Liver (tissue), 9 donors: ENCODE measurements around the gene DIAPH3. TPM values are rescaled to one million over a fixed set of nuclear protein-coding genes. Genes with fewer than 3 reads are reported as not detected.

Experiments
- DNase-seq: peaks from one replicate; pipeline ENCODE4 v3.0.0-alpha.2; 2017; ENCODE audit warnings: low spot score
- H3K27ac ChIP-seq, 2 donors: one replicate each; pipeline ENCODE4 v1.7.0; 2013; ENCODE audit warnings: inconsistent platforms in 2 of 2, low read length in 2 of 2, control low read depth in 1 of 2, low read depth in 1 of 2, mild to moderate bottlenecking in 1 of 2
- H3K27me3 ChIP-seq, 4 donors: one replicate each; pipeline versions ENCODE4 v1.6.1 to v1.7.0; 2013; ENCODE audit warnings: low read length in 3 of 4, inconsistent platforms in 1 of 4, mild to moderate bottlenecking in 1 of 4, moderate library complexity in 1 of 4; ENCODE audit not compliant: control insufficient read depth in 4 of 4, insufficient read depth in 4 of 4
- H3K36me3 ChIP-seq, 4 donors: one replicate each; pipeline versions ENCODE4 v1.6.1 to v1.7.0; 2013; ENCODE audit warnings: low read length in 3 of 4, mild to moderate bottlenecking in 3 of 4, low read depth in 1 of 4, moderate library complexity in 1 of 4; ENCODE audit not compliant: control insufficient read depth in 4 of 4, insufficient read depth in 3 of 4
- H3K4me1 ChIP-seq, 4 donors: one replicate each; pipeline versions ENCODE4 v1.6.1 to v1.7.0; 2013; ENCODE audit warnings: low read length in 3 of 4, mild to moderate bottlenecking in 3 of 4, moderate library complexity in 1 of 4; ENCODE audit not compliant: control insufficient read depth in 4 of 4, insufficient read depth in 4 of 4
- H3K4me3 ChIP-seq, 3 donors: one replicate each; pipeline versions ENCODE4 v1.6.1 to v1.7.0; 2013; ENCODE audit warnings: low read length in 3 of 3, control low read depth in 1 of 3, low read depth in 1 of 3, mild to moderate bottlenecking in 1 of 3
- H3K9ac ChIP-seq, 2 donors: one replicate each; pipeline ENCODE4 v1.7.0; 2013; ENCODE audit warnings: low read length in 2 of 2, mild to moderate bottlenecking in 2 of 2, moderate library complexity in 2 of 2, control low read depth in 1 of 2, low read depth in 1 of 2
- H3K9me3 ChIP-seq, 4 donors: one replicate each; pipeline versions ENCODE4 v1.6.1 to v1.7.0; 2013; ENCODE audit warnings: low read length in 3 of 4; ENCODE audit not compliant: control insufficient read depth in 4 of 4
- CTCF ChIP-seq: fragments of 150-350 bp; IDR thresholded peaks from 2 replicates; pipeline ENCODE4 v1.5.1; 2017; ENCODE audit warnings: improper control_type of control experiment, low read depth, low read length; ENCODE audit not compliant: missing input control
- EGR1 ChIP-seq, 2 donors: IDR thresholded peaks; 2 replicates each; pipeline ENCODE4 v1.6.1; 2016 to 2018; ENCODE audit warnings: antibody characterized with exemption in 2 of 2, low read depth in 2 of 2
- FOXA1 ChIP-seq: IDR thresholded peaks from 2 replicates; pipeline ENCODE4 v1.6.1; 2016; ENCODE audit warnings: antibody characterized with exemption
- HNF4A ChIP-seq, 2 donors: conservative IDR thresholded peaks; 2 replicates each; pipeline ENCODE4 v1.6.1; 2016; ENCODE audit warnings: antibody characterized with exemption in 2 of 2, mild to moderate bottlenecking in 2 of 2
- JUND ChIP-seq, 2 donors: IDR thresholded peaks; 2 replicates each; pipeline ENCODE4 v1.6.1; 2016; ENCODE audit warnings: antibody characterized with exemption in 2 of 2
- NR2F2 ChIP-seq: IDR thresholded peaks from 2 replicates; pipeline ENCODE4 v1.6.1; 2016; ENCODE audit warnings: antibody characterized with exemption
- REST ChIP-seq: IDR thresholded peaks from 2 replicates; pipeline ENCODE4 v1.6.1; 2016; ENCODE audit warnings: antibody characterized with exemption, mild to moderate bottlenecking
- RXRA ChIP-seq, 2 donors: IDR thresholded peaks; 2 replicates each; pipeline ENCODE4 v1.6.1; 2017 to 2018; ENCODE audit warnings: antibody characterized with exemption in 2 of 2, mild to moderate bottlenecking in 1 of 2
- SP1 ChIP-seq: IDR thresholded peaks from 2 replicates; pipeline ENCODE4 v1.6.1; 2018; ENCODE audit warnings: antibody characterized with exemption, mild to moderate bottlenecking
- TAF1 ChIP-seq: conservative IDR thresholded peaks from 2 replicates; pipeline ENCODE4 v1.6.1; 2016; ENCODE audit warnings: antibody characterized with exemption, mild to moderate bottlenecking
- YY1 ChIP-seq: IDR thresholded peaks from 2 replicates; pipeline ENCODE4 v1.6.1; 2016; ENCODE audit warnings: antibody characterized with exemption, mild to moderate bottlenecking
- WGBS: extraction: QIAGEN DNeasy Blood & Tissue Kit; methylation state at CpG from one replicate; pipeline ENCODE4 v1.1.7; 2013; 5-methylcytosine and 5-hydroxymethylcytosine counted together
- polyA plus RNA-seq, 2 donors: library from polyadenylated mRNA; stranded (reverse) in 1 of 2; unstranded in 1 of 2; fragments of 200-250 nt in 1 of 2; fragments of >200 nt in 1 of 2; fragmentation: Nextera tagmentation in 1 of 2; extraction: Ambion mirVana in 1 of 2; gene quantifications; one replicate each; pipeline versions ENCODE4 v1.2.1 to v1.2.3, GENCODE V29; 2013 to 2015
- total RNA-seq, 2 donors: library from RNA; depleted of rRNA; stranded (reverse); fragments of >200 nt; gene quantifications; one replicate each; pipeline ENCODE4 v1.2.3, GENCODE V29; 2014
- TF ChIP-seq, protein P1 (sequence below): IDR thresholded peaks from 2 replicates; pipeline ENCODE4 v1.6.1; 2016; ENCODE audit warnings: antibody characterized with exemption
- donor health status: healthy.
- donor health status: healthy.
- donor health status: healthy.
- donor health status: healthy.
- donor health status: healthy.

Gene DIAPH3
- total and polyA plus RNA-seq, 4 donors, result 0.08 to 11.1 (median 0.27) TPM

DNA sequence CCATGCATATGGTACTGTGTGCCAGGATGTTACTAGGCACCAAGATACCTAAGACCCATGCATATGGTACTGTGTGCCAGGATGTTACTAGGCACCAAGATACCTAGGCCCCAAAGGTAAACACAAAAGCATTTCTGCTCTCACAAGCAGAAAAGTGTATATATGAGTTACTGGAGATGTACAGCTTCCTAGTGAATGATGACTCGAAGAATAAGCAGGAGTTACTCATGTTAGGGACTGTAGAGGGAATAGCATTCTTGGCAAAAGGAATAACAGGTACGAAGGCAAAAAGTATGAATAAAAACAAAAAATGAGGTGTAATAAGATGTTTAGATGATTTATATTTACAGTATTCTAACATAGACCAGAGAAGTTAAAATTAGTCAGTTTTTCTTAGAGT, 383.7 kb downstream of the DIAPH3 start:
- no peaks in the 10 kb centered on the region for H3K27me3 ChIP-seq
- H3K9me3 ChIP-seq, result no peaks in the 10 kb centered on the region
- DNase-seq, result no peak
- H3K36me3 ChIP-seq, result no peaks in the 10 kb centered on the region
- TF ChIP-seq YY1 (no peak), TAF1 (no peak), NR2F2 (no peak), SP1 (no peak), RXRA (IDR thresholded peaks at IDR 0.05) (no peak), HNF4A (conservative IDR thresholded peaks at IDR 0.05) (no peak), EGR1 (IDR thresholded peaks at IDR 0.05; ENCODE audit: low read depth in 2 of 2) (no peak), CTCF (no peak), JUND (IDR thresholded peaks at IDR 0.05) (no peak)
- WGBS, result 95% methylated on average over 2 of the region's 2 CpGs
- H3K4me3 ChIP-seq, result no peak overlapping the region
- H3K9ac ChIP-seq, result no peak overlapping the region
- no peak overlapping the region for H3K27ac ChIP-seq
- H3K4me1 ChIP-seq, result no peaks in the 10 kb centered on the region

DNA sequence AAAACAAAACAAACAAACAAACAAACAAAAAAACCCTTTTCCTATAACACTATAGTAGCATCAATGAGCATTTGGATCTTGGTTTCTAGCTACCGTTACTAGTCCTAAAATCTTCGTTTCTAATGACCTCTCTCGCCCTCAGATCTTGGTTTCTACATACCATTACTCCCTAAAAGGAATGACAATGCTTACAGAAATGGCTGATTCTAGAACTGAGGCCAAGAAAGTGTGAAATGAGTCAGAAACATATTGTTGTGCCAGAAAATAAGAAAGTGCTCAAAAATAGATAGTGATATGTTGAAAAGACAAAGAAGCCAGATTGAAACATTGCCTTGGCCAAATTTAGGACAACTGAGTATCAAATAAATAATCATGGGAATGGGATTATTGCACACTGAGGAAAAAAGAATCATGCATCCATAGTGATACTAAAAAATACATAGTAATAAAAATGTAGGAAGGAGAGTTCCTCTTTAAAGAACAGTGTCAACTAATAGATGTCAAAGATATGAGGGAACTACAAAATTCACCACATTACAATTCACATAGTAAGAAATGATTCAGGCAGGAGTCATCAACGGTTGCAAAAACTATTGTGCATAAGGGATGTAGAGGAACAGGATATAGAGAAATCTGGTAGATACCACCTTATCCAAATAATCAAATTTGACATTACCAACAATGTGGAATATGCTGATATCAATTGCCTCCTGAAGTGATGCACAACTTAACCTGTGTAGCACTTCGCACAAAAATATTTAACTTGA, 386.6 kb downstream of the DIAPH3 start:
- no peaks in the 10 kb centered on the region for H3K9me3 ChIP-seq

DNA sequence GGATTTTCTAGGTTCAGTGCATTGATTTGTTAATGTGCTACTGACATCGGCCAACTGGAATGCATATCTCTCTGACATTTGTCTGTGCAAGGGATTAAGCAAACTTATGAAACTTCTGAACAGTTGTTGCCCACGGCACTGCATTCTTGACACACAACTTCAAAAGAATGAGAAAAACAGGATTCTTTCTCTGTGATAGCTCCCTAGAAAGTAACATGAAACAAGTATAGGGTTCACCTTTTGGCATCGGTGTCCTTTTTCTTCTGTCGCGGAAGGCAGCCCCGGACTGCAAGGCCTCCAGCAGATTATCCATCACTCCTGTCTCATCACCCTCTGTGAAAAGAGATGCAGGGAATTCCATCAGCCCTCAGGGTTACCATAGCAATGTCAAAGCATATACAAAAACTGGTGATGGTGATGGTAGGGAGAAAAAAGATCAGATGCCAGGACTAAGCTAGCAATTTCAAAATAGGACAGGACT, 389.2 kb downstream of the DIAPH3 start:
- Histone ChIP-seq H3K36me3 (no peaks in the 10 kb centered on the region), H3K27ac (no peak overlapping the region), H3K4me3 (no peak overlapping the region), H3K9ac (no peak overlapping the region), H3K27me3 (no peaks in the 10 kb centered on the region), H3K9me3 (no peaks in the 10 kb centered on the region), H3K4me1 (no peaks in the 10 kb centered on the region)
- 76% methylated on average over 6 of the region's 6 CpGs for WGBS
- no peak for DNase-seq
- TF ChIP-seq REST, result no peak
- TF ChIP-seq, protein P1, sequence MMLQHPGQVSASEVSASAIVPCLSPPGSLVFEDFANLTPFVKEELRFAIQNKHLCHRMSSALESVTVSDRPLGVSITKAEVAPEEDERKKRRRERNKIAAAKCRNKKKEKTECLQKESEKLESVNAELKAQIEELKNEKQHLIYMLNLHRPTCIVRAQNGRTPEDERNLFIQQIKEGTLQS, result no peak
- TF ChIP-seq YY1, result no peak
- TF ChIP-seq EGR1 (IDR thresholded peaks at IDR 0.05; ENCODE audit: low read depth in 2 of 2), result no peak
- no peak for TF ChIP-seq HNF4A (conservative IDR thresholded peaks at IDR 0.05)

More for the DNA sequence above, 386.6 kb downstream of the DIAPH3 start:
- Histone ChIP-seq H3K4me3 (no peak overlapping the region), H3K9ac (no peak overlapping the region), H3K27ac (no peak overlapping the region), H3K36me3 (no peaks in the 10 kb centered on the region), H3K4me1 (no peaks in the 10 kb centered on the region), H3K27me3 (no peaks in the 10 kb centered on the region)
- 91% methylated on average over 5 of the region's 5 CpGs for WGBS
- no peak for DNase-seq
- TF ChIP-seq RXRA (IDR thresholded peaks at IDR 0.05), result no peak
- no peak for TF ChIP-seq FOXA1
- TF ChIP-seq SP1, result no peak
- TF ChIP-seq, protein P1, result no peak
